ENCODE results near the gene LSG1.

GRCh38 chr3:194713299-194714136 is 41.5 kb upstream of the LSG1 start:
- TF ChIP-seq EZH2phosphoT487 (IDR thresholded peaks at IDR 0.05; ENCODE audit: borderline replicate concordance): no peak
- TF ChIP-seq CTCF (conservative IDR thresholded peaks at IDR 0.05; ENCODE audit: low read length): no peak

All from Loucy (cell line).